Thyroid gland (tissue), 4 donors: Measurements from ENCODE around the gene NT5DC4. TPM values are rescaled to one million over a fixed set of nuclear protein-coding genes. Genes with fewer than 3 reads are reported as not detected.

Experiments
- DNase-seq, 2 donors: peaks; one replicate each; pipeline ENCODE4 v3.0.0-alpha.2; 2019
- H3K27ac ChIP-seq, 3 donors: fragments of 200-600 bp; sonication (generic); 1 replicate in 2 of 3; 2 replicates in 1 of 3; pipeline ENCODE4 v1.5.1; 2016 to 2019; ENCODE audit warnings: mild to moderate bottlenecking in 1 of 3, moderate library complexity in 1 of 3
- H3K27me3 ChIP-seq: fragments of 200-600 bp; sonication (generic); one replicate; pipeline ENCODE4 v1.5.1; 2019
- H3K36me3 ChIP-seq, 2 donors: fragments of 200-600 bp; sonication (generic); one replicate each; pipeline ENCODE4 v1.5.1; 2016 to 2019
- H3K4me1 ChIP-seq, 2 donors: fragments of 200-600 bp; sonication (generic); one replicate each; pipeline ENCODE4 v1.5.1; 2017 to 2019
- H3K4me3 ChIP-seq, 3 donors: fragments of 200-600 bp; sonication (generic); replicated peaks in 1 of 3; 1 replicate in 2 of 3; 2 replicates in 1 of 3; pipeline ENCODE4 v1.5.1; 2016; ENCODE audit warnings: mild to moderate bottlenecking in 1 of 3
- H3K9me3 ChIP-seq: fragments of 200-600 bp; sonication (generic); one replicate; pipeline ENCODE4 v1.5.1; 2017
- POLR2A ChIP-seq, 2 donors: fragments of 450-650 bp; IDR thresholded peaks; one replicate each; pipeline ENCODE4 v1.6.1; 2017; ENCODE audit warnings: antibody characterized with exemption in 2 of 2, mild to moderate bottlenecking in 2 of 2, moderate library complexity in 1 of 2
- WGBS, 2 donors: methylation state at CpG; one replicate each; pipeline ENCODE4 v1.1.5; 2017; 5-methylcytosine and 5-hydroxymethylcytosine counted together
- intact Hi-C: fragments of 100-400 bp; cut with DNase I; formaldehyde crosslinking; loops from one replicate; pipeline ENCODE4 v1.15.1; 2023
- total RNA-seq, 4 donors: library from RNA; depleted of rRNA; stranded (reverse); fragments of >200 nt; gene quantifications; one replicate each; pipeline ENCODE4 v1.2.3, GENCODE V29; 2016
- TF ChIP-seq, protein P1 (sequence below), 6 experiments: fragments of 200-600 bp in 3 of 6; fragments of 450-650 bp in 3 of 6; sonication (generic) in 3 of 6; IDR thresholded peaks; one replicate each; pipeline ENCODE4 v1.5.1; 2016 to 2019; ENCODE audit warnings: antibody characterized with exemption in 6 of 6, mild to moderate bottlenecking in 2 of 6, inconsistent platforms in 1 of 6, moderate library complexity in 1 of 6

Gene NT5DC4
- total RNA-seq, 4 donors from 2014 or later: not detected

DNA sequence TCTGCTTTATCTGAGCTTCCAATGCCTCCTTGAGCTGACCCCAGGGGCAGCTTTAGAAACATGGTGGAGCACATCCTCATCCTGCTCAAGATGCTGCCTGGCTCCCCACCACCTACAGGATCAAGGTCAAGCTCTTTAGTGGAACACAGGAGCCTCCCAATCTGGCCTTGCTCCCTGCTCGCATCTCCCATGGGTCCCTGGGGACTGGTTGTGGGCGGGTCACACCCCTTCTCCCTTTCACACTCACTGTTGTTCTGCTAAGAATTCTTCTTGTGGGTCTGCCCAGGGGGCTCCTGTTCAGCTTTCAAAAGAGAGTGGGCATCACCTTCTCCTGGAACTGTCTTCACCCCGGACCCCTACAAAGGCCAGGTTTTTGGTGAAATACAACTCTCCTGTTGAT, 8.4 kb upstream of the NT5DC4 start:
- Histone ChIP-seq H3K9me3 (no peaks in the 10 kb centered on the region), H3K27ac (no peak overlapping the region), H3K4me1 (no peaks in the 10 kb centered on the region), H3K4me3 (no peak overlapping the region), H3K27me3 (no peaks in the 10 kb centered on the region), H3K36me3 (no peaks in the 10 kb centered on the region)
- no peak for DNase-seq
- intact Hi-C loops: no loop called here
- WGBS, 2 donors: 81 to 83% methylated on average over 3 of the region's 3 CpGs
- no peak for TF ChIP-seq POLR2A (IDR thresholded peaks at IDR 0.05)
- TF ChIP-seq, protein P1, sequence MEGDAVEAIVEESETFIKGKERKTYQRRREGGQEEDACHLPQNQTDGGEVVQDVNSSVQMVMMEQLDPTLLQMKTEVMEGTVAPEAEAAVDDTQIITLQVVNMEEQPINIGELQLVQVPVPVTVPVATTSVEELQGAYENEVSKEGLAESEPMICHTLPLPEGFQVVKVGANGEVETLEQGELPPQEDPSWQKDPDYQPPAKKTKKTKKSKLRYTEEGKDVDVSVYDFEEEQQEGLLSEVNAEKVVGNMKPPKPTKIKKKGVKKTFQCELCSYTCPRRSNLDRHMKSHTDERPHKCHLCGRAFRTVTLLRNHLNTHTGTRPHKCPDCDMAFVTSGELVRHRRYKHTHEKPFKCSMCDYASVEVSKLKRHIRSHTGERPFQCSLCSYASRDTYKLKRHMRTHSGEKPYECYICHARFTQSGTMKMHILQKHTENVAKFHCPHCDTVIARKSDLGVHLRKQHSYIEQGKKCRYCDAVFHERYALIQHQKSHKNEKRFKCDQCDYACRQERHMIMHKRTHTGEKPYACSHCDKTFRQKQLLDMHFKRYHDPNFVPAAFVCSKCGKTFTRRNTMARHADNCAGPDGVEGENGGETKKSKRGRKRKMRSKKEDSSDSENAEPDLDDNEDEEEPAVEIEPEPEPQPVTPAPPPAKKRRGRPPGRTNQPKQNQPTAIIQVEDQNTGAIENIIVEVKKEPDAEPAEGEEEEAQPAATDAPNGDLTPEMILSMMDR (IDR thresholded peaks at IDR 0.05): no peak

DNA sequence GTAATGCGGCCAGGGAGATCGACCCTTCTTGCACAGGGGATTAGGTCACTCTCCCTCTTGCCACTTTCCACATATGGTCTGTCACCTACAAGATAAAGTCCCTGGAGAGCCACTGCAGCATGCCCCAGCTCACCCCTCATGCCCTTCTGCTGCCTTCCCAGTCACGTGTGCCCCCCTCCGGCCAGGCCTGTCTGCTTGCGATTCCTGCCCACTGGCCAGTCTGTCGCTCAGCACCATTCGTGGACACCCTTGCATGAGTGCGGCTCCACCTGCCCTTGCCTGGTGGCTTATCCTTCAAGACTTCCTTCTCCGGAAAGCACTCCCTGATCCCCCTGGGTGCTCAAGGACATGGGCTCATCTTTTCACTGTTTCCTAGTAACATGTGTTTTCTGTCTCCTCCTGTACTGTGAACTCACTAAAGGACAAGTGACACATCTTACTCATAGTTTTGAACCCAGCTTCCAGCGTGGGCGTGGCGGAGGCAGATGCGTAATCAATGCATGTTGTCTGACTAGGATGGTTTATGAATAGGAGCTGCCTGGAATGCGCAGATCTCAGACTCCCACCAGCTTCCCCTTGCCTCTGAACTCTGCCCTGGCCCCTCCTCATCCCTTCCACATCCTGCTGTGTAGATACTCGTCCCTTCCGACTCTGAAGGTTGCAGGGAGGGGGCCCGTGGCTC, 7.8 kb upstream of the NT5DC4 start:
- 75 to 76% methylated on average over 17 of the region's 17 CpGs for WGBS, 2 donors
- Histone ChIP-seq H3K4me3 (no peak overlapping the region), H3K36me3 (no peaks in the 10 kb centered on the region), H3K27ac (no peak overlapping the region), H3K9me3 (no peaks in the 10 kb centered on the region), H3K4me1 (no peaks in the 10 kb centered on the region), H3K27me3 (no peaks in the 10 kb centered on the region)
- intact Hi-C loops: no loop called here
- TF ChIP-seq, protein P1 (IDR thresholded peaks at IDR 0.05): no peak
- TF ChIP-seq POLR2A (IDR thresholded peaks at IDR 0.05): no peak
- no peak for DNase-seq

DNA sequence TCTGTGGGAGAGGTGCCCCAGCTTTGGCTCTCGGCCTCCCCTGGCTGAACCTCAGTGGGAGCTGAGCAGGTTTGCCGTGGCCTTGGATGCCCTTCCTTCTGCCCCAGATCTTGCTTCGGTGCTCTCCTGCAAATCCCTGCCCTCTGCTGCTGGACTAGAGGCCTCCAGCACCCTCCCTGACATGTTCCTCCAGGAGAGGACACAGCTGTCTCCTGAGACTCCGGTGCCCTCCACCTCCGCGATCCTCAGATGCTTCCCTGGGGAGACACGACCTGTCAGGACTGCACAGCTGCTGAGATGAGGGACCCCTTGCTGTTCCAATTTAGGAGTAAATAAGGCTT, 7.3 kb upstream of the NT5DC4 start:
- no peaks in the 10 kb centered on the region for H3K9me3 ChIP-seq
- no peak overlapping the region for H3K27ac ChIP-seq
- no peak for DNase-seq
- H3K36me3 ChIP-seq: no peaks in the 10 kb centered on the region
- 74 to 80% methylated on average over 7 of the region's 7 CpGs for WGBS, 2 donors
- no peaks in the 10 kb centered on the region for H3K4me1 ChIP-seq
- no peak overlapping the region for H3K4me3 ChIP-seq
- no peaks in the 10 kb centered on the region for H3K27me3 ChIP-seq
- TF ChIP-seq POLR2A (IDR thresholded peaks at IDR 0.05): no peak
- TF ChIP-seq, protein P1 (IDR thresholded peaks at IDR 0.05): no peak
- intact Hi-C loops: no loop called here

DNA sequence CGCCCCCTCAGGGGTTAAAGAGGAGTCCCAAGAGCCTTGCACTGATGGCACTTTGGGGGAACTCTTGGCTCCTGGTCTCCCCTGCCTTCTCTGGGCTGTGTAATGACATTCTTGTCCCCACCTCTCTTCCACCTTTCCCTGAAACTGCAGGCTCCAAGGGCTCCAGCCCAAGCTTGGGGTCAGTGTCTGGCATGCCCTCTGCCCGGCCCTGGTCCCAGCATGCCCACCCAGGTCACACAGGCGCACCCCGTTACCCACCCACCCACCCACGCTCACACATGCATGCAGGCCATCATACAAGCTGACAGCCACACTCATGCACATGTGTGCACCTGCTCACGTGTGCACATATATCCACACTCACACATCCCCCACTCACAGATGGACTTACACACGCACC, 6.9 kb upstream of the NT5DC4 start:
- no peaks in the 10 kb centered on the region for H3K36me3 ChIP-seq
- intact Hi-C loops: no loop called here
- H3K27ac ChIP-seq: no peak overlapping the region
- H3K9me3 ChIP-seq: no peaks in the 10 kb centered on the region
- H3K27me3 ChIP-seq: no peaks in the 10 kb centered on the region
- TF ChIP-seq, protein P1 (IDR thresholded peaks at IDR 0.05): no peak
- no peak for TF ChIP-seq POLR2A (IDR thresholded peaks at IDR 0.05)
- no peaks in the 10 kb centered on the region for H3K4me1 ChIP-seq
- no peak overlapping the region for H3K4me3 ChIP-seq
- DNase-seq: no peak
- 92 to 94% methylated on average over 2 to 7 of the region's 7 CpGs for WGBS, 2 donors

DNA sequence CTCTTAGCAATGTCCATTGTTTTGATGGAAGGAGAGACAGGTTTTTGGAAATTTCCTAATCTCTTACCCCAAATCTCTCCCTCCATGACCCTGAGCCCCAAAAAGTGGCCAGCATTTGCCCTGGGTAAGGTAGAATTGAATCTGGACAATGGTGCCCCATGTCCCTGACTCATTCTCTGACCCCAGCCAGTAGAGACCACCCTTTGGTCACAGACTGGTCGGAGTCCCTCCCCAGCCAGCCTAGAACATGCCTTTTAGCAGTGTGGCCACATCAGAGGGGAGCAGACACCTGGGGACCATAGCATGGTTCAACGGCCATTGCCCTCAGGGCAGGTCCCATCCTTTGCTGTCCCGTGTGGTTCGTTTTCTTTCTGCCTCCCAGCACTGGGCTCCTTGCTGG, 6.5 kb upstream of the NT5DC4 start:
- DNase-seq: no peak
- intact Hi-C loops: no loop called here
- H3K27ac ChIP-seq: no peak overlapping the region
- no peaks in the 10 kb centered on the region for H3K9me3 ChIP-seq
- WGBS, 2 donors: 83 to 89% methylated on average over 4 of the region's 4 CpGs
- no peak overlapping the region for H3K4me3 ChIP-seq
- H3K4me1 ChIP-seq: no peaks in the 10 kb centered on the region
- H3K36me3 ChIP-seq: no peaks in the 10 kb centered on the region
- H3K27me3 ChIP-seq: no peaks in the 10 kb centered on the region
- TF ChIP-seq POLR2A (IDR thresholded peaks at IDR 0.05): no peak
- TF ChIP-seq, protein P1 (IDR thresholded peaks at IDR 0.05): no peak
